ENCODE results near the gene CNEP1R1.

CNEP1R1 gene

DNA sequence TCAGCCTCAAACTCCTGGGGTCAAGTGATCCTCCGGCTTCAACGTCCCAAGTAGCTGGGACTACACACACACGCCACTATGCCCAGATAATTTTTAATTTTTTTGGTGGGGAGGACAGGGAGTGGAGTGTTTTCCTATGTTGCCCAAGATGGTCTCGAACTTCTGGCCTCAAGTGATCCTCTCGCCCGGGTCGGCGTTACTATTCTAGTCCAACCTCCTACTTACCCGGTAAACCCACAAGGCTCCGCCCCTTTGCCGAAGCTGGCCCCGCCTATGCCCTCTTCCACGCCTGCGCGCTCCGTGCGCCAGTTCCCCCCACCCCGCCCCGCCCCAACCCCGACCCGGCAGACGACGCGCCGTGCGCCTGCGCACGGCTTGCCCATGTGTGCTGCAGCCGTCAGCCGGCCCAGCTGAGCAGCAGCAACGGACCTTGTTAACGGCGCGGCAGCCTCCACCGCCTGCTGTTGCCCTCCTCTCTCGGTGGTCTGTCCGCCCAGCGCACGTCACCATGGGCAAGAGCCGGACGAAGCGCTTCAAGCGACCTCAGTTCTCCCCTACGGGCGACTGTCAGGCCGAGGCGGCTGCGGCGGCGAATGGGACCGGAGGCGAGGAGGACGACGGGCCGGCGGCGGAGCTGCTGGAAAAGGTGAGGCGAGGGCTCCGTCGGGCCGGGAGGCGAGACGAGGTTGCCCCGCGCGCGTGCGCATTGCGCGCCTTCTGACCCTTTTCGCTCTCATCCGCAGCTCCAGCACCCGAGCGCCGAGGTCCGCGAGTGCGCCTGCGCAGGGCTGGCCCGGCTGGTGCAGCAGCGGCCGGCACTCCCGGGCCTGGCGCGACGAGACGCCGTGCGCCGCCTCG, 40.8 kb downstream of the CNEP1R1 start, which contains the start of gene HEATR3:
HEATR3 (plus strand) TSS at position 347 of the 858 bp plus-strand sequence; CDS start at position 509, 162 bp downstream.
- no peak for FAIRE-seq

DNA sequence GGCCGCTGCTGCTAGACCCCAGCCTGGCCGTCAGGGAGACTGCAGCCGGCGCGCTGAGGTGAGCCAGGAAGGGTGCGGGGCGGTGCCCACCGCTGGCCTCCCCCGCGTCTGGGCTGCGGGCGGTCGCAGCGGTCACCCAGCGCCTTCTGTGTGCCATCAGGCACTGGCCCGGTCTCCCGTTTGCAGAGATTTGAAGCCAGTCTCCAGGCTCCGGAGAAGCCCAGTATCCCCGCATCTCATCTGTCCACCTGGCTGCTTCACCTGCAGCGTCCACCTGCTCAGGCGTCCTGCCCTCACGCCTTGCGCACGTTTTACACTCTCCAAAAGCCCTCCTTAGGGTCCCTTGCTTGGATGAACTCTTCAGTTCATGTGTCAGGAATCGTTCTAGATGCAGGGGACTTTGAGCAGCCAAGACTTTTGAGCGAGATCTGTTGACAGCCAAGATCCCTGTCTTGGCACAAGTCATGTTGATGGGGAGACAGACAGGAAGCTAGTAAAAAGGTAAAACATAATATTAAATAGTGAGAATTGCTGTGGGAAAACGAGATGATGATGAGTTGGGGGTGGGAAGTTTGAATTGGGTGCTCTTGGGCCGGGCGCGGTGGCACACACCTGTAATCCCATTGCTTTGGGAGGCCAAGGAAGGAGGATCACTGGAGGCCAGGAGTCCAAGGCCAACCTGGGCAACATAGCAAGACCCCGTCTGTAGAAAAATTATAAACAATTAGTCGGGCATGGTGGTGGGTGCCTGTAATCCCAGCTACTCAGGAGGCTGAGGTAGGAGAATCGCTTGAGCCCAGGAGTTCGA, 41.7 kb downstream of the CNEP1R1 start:
- no peak for FAIRE-seq

GRCh38 chr16:50067290-50067853, 42.3 kb downstream of the CNEP1R1 start:
- FAIRE-seq, result no peak

- no peak for FAIRE-seq
These were observed 43.5 kb downstream of the CNEP1R1 start for GRCh38 chr16:50068550-50068949.

DNA sequence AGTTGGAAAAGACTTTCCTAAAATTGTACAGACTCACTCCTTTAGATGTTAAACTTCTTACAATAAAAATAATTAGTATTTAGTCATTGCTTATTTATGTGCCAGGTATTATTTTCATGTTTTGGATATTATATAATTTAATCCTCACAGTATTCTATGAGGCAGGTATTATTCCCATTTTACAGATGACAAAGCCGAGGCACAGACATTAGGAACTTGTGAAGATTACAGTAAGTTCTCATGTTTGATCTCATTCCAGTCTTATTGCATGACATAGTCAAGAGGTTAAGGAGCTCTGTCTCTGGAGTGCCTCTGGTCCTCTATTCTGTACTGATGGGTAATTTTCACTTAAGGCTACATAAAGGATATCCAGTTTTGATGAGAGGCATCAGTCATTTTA, 44.0 kb downstream of the CNEP1R1 start:
- no peak for FAIRE-seq

- no peak for FAIRE-seq
These were observed 46.1 kb downstream of the CNEP1R1 start for GRCh38 chr16:50071075-50071671.

DNA sequence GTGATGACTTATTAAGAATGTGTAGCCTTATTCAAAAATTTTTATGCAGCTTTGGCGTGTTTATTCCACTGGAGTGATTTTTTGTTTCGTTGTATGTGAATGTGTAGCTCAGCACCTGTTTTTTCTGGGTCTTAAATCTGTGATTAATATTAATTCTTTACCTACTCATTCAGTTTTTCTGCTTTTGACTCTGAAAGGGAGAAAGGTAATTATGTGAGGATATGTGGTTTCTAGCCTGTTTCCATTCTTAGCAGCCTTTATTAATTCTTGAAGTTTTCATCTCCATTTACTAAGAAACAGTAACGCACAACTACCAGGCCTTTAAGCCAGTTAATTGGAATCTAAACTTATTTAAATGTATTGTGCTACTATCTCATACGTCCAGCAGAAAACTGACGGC, 47.7 kb downstream of the CNEP1R1 start:
- FAIRE-seq, result no peak

DNA sequence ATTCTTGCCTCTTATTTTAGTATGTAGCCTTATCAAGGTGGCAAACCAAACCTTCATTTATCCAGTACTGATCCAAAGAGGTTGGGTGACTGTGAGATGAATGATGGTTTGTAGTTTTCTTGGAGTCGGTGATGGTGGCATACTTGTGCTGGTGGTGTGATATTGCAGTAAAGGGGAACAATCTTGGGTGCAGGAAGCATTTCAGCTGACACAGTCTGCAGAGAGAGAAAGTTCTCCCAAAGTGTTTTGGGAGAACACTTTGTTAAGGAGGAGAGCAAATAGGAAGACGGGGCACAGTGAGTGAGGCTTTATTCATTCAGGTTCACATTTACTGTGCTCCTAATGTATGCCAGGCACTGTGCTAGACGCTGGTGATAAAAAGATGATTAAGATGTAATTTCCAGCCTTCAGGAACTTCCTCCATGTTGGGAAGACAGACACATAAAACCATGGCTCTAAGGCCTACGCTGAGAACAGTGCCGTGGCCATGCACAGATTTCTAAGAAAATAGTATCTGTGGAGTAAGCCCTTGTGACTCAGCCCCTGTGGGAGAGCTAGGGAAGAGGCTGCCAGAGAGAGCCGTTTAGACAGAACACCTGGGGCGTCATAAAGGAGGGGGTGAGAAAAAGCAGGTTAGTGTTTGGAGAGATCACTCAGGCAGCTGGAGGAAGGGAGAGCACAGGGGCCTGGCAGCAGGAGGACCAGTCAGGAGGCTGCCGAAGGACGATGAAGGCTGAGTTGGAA, 54.5 kb downstream of the CNEP1R1 start:
- FAIRE-seq, result no peak

DNA sequence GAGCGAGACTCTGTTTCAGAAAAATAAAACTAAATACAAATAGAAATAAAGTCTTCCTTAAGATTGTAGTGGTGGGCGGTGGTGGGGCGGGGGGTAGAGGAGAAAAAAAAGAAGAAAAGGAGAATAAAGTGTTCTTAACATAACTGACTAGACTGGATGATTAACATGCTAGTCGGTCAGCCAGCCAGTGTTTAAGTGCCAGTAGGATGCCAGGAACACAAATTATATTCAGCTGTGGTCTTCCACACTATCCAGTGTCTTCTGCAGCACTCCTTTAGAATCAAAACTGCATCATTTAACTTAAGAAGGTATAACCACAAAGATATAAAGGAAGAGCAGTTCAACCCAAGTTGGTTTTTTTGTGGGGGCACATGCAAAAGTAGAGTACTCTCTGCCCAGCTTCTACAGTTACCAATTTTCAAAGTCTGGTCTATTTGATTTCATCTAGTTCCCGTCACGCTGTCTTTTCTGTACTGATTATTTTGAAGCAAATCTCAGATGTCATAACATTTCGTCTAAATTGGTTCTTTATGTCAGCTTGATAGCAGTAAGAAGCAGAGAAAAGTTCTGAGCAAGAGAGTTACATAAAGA, 56.5 kb downstream of the CNEP1R1 start:
- FAIRE-seq, result no peak

DNA sequence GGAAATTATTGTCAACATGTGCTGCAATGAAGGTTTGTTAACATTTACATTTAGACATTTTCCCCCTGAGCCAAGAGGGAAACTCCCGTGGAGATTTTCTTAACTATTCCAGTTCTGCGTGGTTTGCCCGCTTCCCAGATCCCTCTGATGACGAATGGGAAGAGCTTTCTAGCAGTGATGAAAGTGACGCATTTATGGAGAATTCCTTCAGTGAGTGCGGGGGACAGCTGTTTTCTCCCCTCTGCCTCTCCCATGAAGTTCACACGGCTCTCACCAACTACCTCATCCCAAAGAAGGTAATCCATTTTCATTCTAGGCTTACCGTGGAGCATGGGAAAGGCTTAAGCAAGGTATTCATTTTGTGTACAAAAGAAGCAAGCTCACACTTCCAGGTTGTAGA, 59.0 kb downstream of the CNEP1R1 start:
- FAIRE-seq, result no peak

- no peak for FAIRE-seq
These were observed 61.2 kb downstream of the CNEP1R1 start for GRCh38 chr16:50086176-50086575.

Data from A204.1 (cell line).